Lung (tissue), 12 donors: ENCODE results near the gene NFIA. TPM values are rescaled to one million over a fixed set of nuclear protein-coding genes. Genes with fewer than 3 reads are reported as not detected.

ENCODE experiments used
- ATAC-seq: fragments of 200-7000 bp; cut with Tn5 transposase; one replicate; pipeline ENCODE4 v1.9.1; 2020; ENCODE audit warnings: moderate number of reproducible peaks; ENCODE audit not compliant: insufficient read depth, low FRiP score
- DNase-seq, 3 donors: peaks; one replicate each; pipeline ENCODE4 v3.0.0-alpha.2; 2013 to 2017
- H3K27ac ChIP-seq, 2 donors: one replicate each; pipeline ENCODE4 v1.5.1; 2013; ENCODE audit warnings: mild to moderate bottlenecking in 2 of 2, moderate library complexity in 2 of 2, control low read depth in 1 of 2, inconsistent platforms in 1 of 2, low read depth in 1 of 2, low read length in 1 of 2
- H3K27me3 ChIP-seq, 3 donors: one replicate each; pipeline ENCODE4 v1.5.1; 2013; ENCODE audit warnings: low read length in 2 of 3; ENCODE audit not compliant: control insufficient read depth in 3 of 3, insufficient read depth in 3 of 3
- H3K36me3 ChIP-seq, 4 donors: one replicate each; pipeline ENCODE4 v1.5.1; 2013; ENCODE audit warnings: low read length in 4 of 4, mild to moderate bottlenecking in 1 of 4, moderate library complexity in 1 of 4; ENCODE audit not compliant: control insufficient read depth in 4 of 4, insufficient read depth in 4 of 4
- H3K4me1 ChIP-seq, 5 donors: one replicate each; pipeline ENCODE4 v1.5.1; 2013; ENCODE audit warnings: low read length in 5 of 5, mild to moderate bottlenecking in 2 of 5, moderate library complexity in 1 of 5; ENCODE audit not compliant: control insufficient read depth in 5 of 5, insufficient read depth in 5 of 5
- H3K4me3 ChIP-seq: one replicate; pipeline ENCODE4 v1.5.1; 2013; ENCODE audit warnings: mild to moderate bottlenecking, control low read depth, moderate library complexity
- H3K9ac ChIP-seq, 2 donors: one replicate each; pipeline ENCODE4 v1.5.1; 2013; ENCODE audit warnings: low read length in 2 of 2, control low read depth in 1 of 2; ENCODE audit not compliant: insufficient read depth in 1 of 2
- H3K9me3 ChIP-seq, 4 donors: one replicate each; pipeline ENCODE4 v1.5.1; 2013; ENCODE audit warnings: low read length in 3 of 4, mild to moderate bottlenecking in 1 of 4, moderate library complexity in 1 of 4; ENCODE audit not compliant: control insufficient read depth in 4 of 4, insufficient read depth in 3 of 4
- whole genome bisulfite sequencing, 2 donors: extraction: QIAGEN DNeasy Blood & Tissue Kit; methylation state at CpG; one replicate each; pipeline ENCODE4 v1.1.7; 2013; 5-methylcytosine and 5-hydroxymethylcytosine counted together
- polyA plus RNA-seq, 2 donors: library from polyadenylated mRNA; stranded (reverse); fragments of 200-250 nt; gene quantifications; one replicate each; pipeline ENCODE4 v1.2.1, GENCODE V29; 2013
- total RNA-seq, 2 donors: library from RNA; depleted of rRNA in 1 of 2; stranded (reverse); fragments of >200 nt in 1 of 2; gene quantifications; one replicate each; pipeline ENCODE4 v1.2.1, GENCODE V29; 2014 to 2021
- TF ChIP-seq, protein P1 (sequence below): IDR thresholded peaks from 2 replicates; pipeline ENCODE4 v1.5.1; 2012; ENCODE audit warnings: mild to moderate bottlenecking; ENCODE audit errors: control extremely low read depth, extremely low read depth
- donor health status: control.
- donor health status: control.
- donor health status: Bipolar disorder and iron deficiency.
- donor health status: healthy.
- donor health status: DM: yes; HTN: yes; CAD: no.

The NFIA gene
- total and polyA plus RNA-seq, 4 donors: 3.0 to 63.4 (median 34.2) TPM

DNA sequence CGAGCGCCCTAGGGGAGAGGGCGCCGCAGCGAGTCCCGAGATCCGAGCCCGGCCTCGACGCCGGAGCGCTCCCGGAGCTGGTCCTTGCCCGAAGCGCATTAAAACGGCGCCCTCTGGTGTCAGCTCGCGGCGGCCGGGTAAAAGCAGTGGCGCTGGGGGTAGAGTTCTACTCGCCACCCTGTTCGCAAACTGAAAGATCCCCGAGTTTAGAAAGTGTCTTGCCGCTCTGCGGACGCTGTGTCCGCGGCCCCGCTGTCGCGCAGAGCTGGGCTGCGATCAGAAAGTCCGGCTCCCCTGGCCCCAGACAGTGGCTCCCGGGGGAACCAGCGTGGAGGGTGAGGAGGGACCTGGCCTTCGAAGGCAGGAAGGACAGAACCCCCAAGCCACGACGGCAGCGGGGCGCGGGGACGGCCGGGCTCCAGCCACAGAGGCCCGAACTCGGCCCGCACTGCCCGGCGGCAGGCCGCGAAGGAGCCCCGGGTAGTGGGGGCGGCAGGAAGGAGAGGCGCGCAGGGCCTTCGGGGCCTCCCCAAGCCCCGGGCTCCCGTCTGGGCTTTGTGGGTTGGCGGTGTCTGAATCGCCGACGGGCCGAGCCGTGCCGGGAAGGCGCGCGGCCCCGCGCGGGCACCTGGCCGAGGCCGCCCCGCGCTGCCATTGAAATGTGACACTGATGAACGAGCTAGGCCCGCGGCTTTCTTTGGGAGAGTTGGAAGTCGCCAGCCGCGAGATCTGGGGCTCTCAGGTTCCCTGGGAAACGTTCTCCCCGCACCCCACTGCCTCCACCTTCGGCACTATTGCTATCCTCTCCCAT is 39.1 kb upstream of the NFIA start:
- peak overlapping the region; percentile 17 to 61 for H3K27ac ChIP-seq
- WGBS, 2 donors: 4 to 10% methylated on average over 66 to 85 of the region's 85 CpGs

DNA sequence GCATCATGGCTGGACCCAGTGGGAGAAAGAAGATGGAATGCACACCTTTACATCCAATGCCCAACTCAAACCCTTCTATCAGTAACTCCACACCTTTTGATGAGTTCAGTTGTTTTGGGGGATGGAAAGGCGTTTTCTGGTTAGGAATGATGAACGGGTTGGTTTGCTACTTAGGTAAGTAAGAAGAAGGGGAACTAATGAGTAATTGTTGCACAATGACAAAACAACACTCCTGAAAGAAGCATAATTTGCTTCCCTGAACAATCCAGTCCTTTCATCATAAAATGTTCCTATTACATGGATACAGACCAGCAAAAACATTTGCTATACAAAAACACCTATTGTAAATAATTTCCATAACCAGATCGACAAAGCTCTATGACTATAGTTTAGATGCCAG is 35.9 kb upstream of the NFIA start:
- TF ChIP-seq, protein P1, sequence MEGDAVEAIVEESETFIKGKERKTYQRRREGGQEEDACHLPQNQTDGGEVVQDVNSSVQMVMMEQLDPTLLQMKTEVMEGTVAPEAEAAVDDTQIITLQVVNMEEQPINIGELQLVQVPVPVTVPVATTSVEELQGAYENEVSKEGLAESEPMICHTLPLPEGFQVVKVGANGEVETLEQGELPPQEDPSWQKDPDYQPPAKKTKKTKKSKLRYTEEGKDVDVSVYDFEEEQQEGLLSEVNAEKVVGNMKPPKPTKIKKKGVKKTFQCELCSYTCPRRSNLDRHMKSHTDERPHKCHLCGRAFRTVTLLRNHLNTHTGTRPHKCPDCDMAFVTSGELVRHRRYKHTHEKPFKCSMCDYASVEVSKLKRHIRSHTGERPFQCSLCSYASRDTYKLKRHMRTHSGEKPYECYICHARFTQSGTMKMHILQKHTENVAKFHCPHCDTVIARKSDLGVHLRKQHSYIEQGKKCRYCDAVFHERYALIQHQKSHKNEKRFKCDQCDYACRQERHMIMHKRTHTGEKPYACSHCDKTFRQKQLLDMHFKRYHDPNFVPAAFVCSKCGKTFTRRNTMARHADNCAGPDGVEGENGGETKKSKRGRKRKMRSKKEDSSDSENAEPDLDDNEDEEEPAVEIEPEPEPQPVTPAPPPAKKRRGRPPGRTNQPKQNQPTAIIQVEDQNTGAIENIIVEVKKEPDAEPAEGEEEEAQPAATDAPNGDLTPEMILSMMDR: no peak
- no peaks in the 10 kb centered on the region for H3K36me3 ChIP-seq
- no peak for ATAC-seq
- DNase-seq: no peak
- 68 to 80% methylated on average over 3 of the region's 3 CpGs for WGBS, 2 donors
- H3K27ac ChIP-seq: no peak overlapping the region
- H3K9me3 ChIP-seq: no peaks in the 10 kb centered on the region
- H3K4me3 ChIP-seq: no peak overlapping the region
- peaks cover 0 to 5% (median 4%) of the 10 kb centered on the region in 3 donors for H3K27me3 ChIP-seq
- H3K4me1 ChIP-seq: peaks cover 0 to 12% (median 2%) of the 10 kb centered on the region in 5 donors
- H3K9ac ChIP-seq: no peak overlapping the region

More for the DNA sequence above, 39.1 kb upstream of the NFIA start:
- TF ChIP-seq, protein P1: peak; percentile 76
- Histone ChIP-seq H3K4me3 (peak overlapping the region; percentile 52), H3K4me1 (peaks cover 0 to 5% (median 2%) of the 10 kb centered on the region in 5 donors), H3K27me3 (peaks cover 0 to 5% (median 4%) of the 10 kb centered on the region in 3 donors), H3K9me3 (no peaks in the 10 kb centered on the region), H3K36me3 (no peaks in the 10 kb centered on the region), H3K9ac (peak overlapping the region in 1 of 2 donors; percentile 19)
- ATAC-seq: peak; percentile 89
- DNase-seq: peak; percentile 85 to 90 (median 90)

DNA sequence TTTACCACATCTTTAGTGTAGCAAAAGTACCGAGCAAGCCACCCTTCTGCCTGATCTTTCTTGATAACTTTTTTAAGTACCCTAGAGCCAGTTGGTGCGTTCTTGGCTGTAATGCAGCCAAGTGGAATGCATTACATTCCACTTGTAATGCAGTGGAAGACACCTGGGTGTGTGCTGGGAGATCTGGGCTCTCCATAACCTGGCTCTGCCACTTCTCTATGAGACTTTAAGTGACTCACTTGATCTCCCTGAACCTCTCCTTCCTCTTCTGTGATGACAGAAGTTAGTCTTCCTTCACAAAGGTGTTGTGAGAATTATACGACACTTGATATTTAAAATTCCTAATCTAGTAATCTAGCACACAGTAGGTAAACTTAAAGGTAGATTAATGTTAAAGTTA is 35.3 kb upstream of the NFIA start:
- WGBS, 2 donors: 78 to 93% methylated on average over 3 of the region's 3 CpGs
- Histone ChIP-seq H3K4me3 (no peak overlapping the region), H3K27ac (no peak overlapping the region), H3K27me3 (peaks cover 0 to 3% (median under 1%) of the 10 kb centered on the region in 3 donors), H3K36me3 (no peaks in the 10 kb centered on the region), H3K9me3 (no peaks in the 10 kb centered on the region), H3K9ac (no peak overlapping the region), H3K4me1 (peaks cover 0 to 14% (median 2%) of the 10 kb centered on the region in 5 donors)
- TF ChIP-seq, protein P1: no peak
- ATAC-seq (no peak), DNase-seq (no peak)
